ENCODE results near the gene HLA-DRA. TPM values are rescaled to one million over a fixed set of nuclear protein-coding genes. Genes with fewer than 3 reads are reported as not detected.

Gene HLA-DRA
- total and polyA plus RNA-seq, 2 donors from 2014 or later, result 489 to 607 TPM

DNA sequence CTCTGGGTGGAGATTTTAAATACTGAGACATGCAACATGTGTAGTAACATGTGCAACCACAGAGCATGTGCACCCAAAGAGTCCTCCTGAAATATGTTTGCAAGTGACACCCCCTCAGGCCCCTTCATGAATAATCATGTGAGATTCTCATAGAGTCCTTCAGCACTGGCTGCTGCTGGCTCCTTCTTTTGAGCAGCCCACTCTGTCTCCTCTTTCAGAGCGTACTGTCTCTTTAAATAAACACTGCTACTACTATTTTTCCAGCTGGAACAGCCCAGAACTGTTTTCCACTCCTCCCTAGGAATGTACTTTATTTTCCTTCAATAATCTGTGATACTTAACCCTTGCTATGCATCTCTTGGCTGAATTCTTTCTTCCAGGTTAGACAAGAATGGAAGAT is 48.4 kb downstream of the HLA-DRA start:
- Histone ChIP-seq H3K4me3 (ENCODE audit: low read length in 3 of 3) (no peak overlapping the region), H3K27ac (ENCODE audit: low read depth in 2 of 2, low read length in 2 of 2) (no peak overlapping the region), H3K9me3 (ENCODE audit: control insufficient read depth in 2 of 3, insufficient read depth in 1 of 3, low read length in 3 of 3) (no peaks in the 10 kb centered on the region), H3K36me3 (ENCODE audit: control insufficient read depth in 2 of 3, insufficient read depth in 3 of 3, low read length in 3 of 3) (no peaks in the 10 kb centered on the region), H3K9ac (ENCODE audit: low read length in 3 of 3) (no peak overlapping the region), H3K27me3 (ENCODE audit: control insufficient read depth, insufficient read depth, low read length) (no peaks in the 10 kb centered on the region), H3K4me1 (ENCODE audit: control insufficient read depth in 2 of 3, insufficient read depth in 2 of 3, low read depth in 1 of 3, low read length in 3 of 3) (no peaks in the 10 kb centered on the region)
- FAIRE-seq (no peak), DNase-seq (no peak)
- TF ChIP-seq, protein P1, sequence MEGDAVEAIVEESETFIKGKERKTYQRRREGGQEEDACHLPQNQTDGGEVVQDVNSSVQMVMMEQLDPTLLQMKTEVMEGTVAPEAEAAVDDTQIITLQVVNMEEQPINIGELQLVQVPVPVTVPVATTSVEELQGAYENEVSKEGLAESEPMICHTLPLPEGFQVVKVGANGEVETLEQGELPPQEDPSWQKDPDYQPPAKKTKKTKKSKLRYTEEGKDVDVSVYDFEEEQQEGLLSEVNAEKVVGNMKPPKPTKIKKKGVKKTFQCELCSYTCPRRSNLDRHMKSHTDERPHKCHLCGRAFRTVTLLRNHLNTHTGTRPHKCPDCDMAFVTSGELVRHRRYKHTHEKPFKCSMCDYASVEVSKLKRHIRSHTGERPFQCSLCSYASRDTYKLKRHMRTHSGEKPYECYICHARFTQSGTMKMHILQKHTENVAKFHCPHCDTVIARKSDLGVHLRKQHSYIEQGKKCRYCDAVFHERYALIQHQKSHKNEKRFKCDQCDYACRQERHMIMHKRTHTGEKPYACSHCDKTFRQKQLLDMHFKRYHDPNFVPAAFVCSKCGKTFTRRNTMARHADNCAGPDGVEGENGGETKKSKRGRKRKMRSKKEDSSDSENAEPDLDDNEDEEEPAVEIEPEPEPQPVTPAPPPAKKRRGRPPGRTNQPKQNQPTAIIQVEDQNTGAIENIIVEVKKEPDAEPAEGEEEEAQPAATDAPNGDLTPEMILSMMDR (IDR thresholded peaks at IDR 0.05; ENCODE audit: borderline replicate concordance, extremely low read depth, insufficient read depth), result no peak
- intact Hi-C loops (cut with DNase I), result no loop called here

DNA sequence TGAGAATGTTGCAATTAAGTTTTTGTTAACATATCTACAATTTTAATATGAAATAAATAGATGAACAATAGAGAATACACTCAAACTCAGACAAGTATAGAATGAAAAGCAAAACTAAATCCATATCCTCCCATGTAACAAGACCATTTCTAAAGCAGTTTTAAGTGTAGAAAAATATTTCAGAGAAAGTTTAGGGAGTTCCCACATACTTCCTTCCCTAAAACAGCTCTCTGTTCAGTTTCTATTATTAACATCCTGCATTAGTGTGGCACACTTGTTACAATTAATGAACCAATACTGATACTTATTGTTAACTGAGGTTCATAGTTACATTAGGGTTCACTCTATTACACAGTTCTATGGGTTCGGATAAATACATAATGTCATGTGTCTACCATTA is 52.0 kb downstream of the HLA-DRA start:
- FAIRE-seq, result no peak
- intact Hi-C loops (cut with DNase I), result no loop called here
- Histone ChIP-seq H3K9ac (ENCODE audit: low read length in 3 of 3) (no peak overlapping the region), H3K27ac (ENCODE audit: low read depth in 2 of 2, low read length in 2 of 2) (no peak overlapping the region), H3K9me3 (ENCODE audit: control insufficient read depth in 2 of 3, insufficient read depth in 1 of 3, low read length in 3 of 3) (no peaks in the 10 kb centered on the region), H3K36me3 (ENCODE audit: control insufficient read depth in 2 of 3, insufficient read depth in 3 of 3, low read length in 3 of 3) (no peaks in the 10 kb centered on the region), H3K27me3 (ENCODE audit: control insufficient read depth, insufficient read depth, low read length) (no peaks in the 10 kb centered on the region), H3K4me3 (ENCODE audit: low read length in 3 of 3) (no peak overlapping the region), H3K4me1 (ENCODE audit: control insufficient read depth in 2 of 3, insufficient read depth in 2 of 3, low read depth in 1 of 3, low read length in 3 of 3) (no peaks in the 10 kb centered on the region)
- DNase-seq, result no peak
- TF ChIP-seq, protein P1 (IDR thresholded peaks at IDR 0.05; ENCODE audit: borderline replicate concordance, extremely low read depth, insufficient read depth), result no peak

DNA sequence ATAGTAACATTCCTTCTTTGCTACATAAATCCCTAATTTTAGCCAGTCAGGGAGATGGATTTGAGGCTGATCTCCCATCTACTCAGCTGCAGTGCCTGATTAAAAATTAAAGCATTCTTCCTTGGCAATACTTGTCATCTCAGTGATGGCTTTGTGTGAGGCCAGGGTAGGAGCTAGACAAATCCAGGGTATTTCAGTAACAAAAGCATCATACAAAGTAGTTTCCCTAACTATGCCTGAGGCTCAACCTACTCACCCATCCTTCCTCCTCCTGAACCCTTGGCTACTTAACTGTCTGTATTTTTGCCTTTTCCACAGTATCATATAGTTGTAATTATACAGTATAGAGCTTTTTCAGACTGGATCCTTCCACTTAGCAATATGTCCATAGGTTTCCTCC is 52.7 kb downstream of the HLA-DRA start:
- no peak overlapping the region for H3K9ac ChIP-seq (ENCODE audit: low read length in 3 of 3)
- intact Hi-C loops (cut with DNase I), result no loop called here
- DNase-seq (no peak), FAIRE-seq (no peak)
- H3K4me3 ChIP-seq (ENCODE audit: low read length in 3 of 3), result no peak overlapping the region
- H3K9me3 ChIP-seq (ENCODE audit: control insufficient read depth in 2 of 3, insufficient read depth in 1 of 3, low read length in 3 of 3), result no peaks in the 10 kb centered on the region
- H3K27ac ChIP-seq (ENCODE audit: low read depth in 2 of 2, low read length in 2 of 2), result no peak overlapping the region
- H3K36me3 ChIP-seq (ENCODE audit: control insufficient read depth in 2 of 3, insufficient read depth in 3 of 3, low read length in 3 of 3), result no peaks in the 10 kb centered on the region
- TF ChIP-seq, protein P1 (IDR thresholded peaks at IDR 0.05; ENCODE audit: borderline replicate concordance, extremely low read depth, insufficient read depth), result no peak
- H3K27me3 ChIP-seq (ENCODE audit: control insufficient read depth, insufficient read depth, low read length), result no peaks in the 10 kb centered on the region
- no peaks in the 10 kb centered on the region for H3K4me1 ChIP-seq (ENCODE audit: control insufficient read depth in 2 of 3, insufficient read depth in 2 of 3, low read depth in 1 of 3, low read length in 3 of 3)

Other genes starting within 250 kb of the HLA-DRA start
- gene PBX2, start 249.7 kb upstream of the HLA-DRA start, total RNA-seq, result 87.3 TPM
- 34.6 TPM for gene PBX2, start 249.7 kb upstream of the HLA-DRA start, polyA plus RNA-seq (ENCODE audit: insufficient read depth, low read depth, low replicate concordance)
- 28.1 TPM for gene GPSM3, start 247.2 kb upstream of the HLA-DRA start, total RNA-seq
- 6.2 TPM for gene GPSM3, start 247.2 kb upstream of the HLA-DRA start, polyA plus RNA-seq (ENCODE audit: insufficient read depth, low read depth, low replicate concordance)
- gene NOTCH4, start 215.8 kb upstream of the HLA-DRA start, total RNA-seq, result 30.5 TPM
- 22.5 TPM for gene NOTCH4, start 215.8 kb upstream of the HLA-DRA start, polyA plus RNA-seq (ENCODE audit: insufficient read depth, low read depth, low replicate concordance)
- gene TSBP1, start 68.0 kb upstream of the HLA-DRA start, total RNA-seq, result not detected
- not detected for gene TSBP1, start 68.0 kb upstream of the HLA-DRA start, polyA plus RNA-seq (ENCODE audit: insufficient read depth, low read depth, low replicate concordance)
- not detected for gene BTNL2, start 32.7 kb upstream of the HLA-DRA start, total RNA-seq
- not detected for gene BTNL2, start 32.7 kb upstream of the HLA-DRA start, polyA plus RNA-seq (ENCODE audit: insufficient read depth, low read depth, low replicate concordance)
- 2.8 TPM for gene HLA-DRB5, start 90.4 kb downstream of the HLA-DRA start, total RNA-seq
- 59.9 TPM for gene HLA-DRB5, start 90.4 kb downstream of the HLA-DRA start, polyA plus RNA-seq (ENCODE audit: insufficient read depth, low read depth, low replicate concordance)
- gene HLA-DRB1, start 150.0 kb downstream of the HLA-DRA start, total RNA-seq, result 267 TPM
- 280 TPM for gene HLA-DRB1, start 150.0 kb downstream of the HLA-DRA start, polyA plus RNA-seq (ENCODE audit: insufficient read depth, low read depth, low replicate concordance)
- gene HLA-DQA1, start 197.5 kb downstream of the HLA-DRA start, total RNA-seq, result 63.5 TPM
- 29.6 TPM for gene HLA-DQA1, start 197.5 kb downstream of the HLA-DRA start, polyA plus RNA-seq (ENCODE audit: insufficient read depth, low read depth, low replicate concordance)
- gene HLA-DQB1, start 226.8 kb downstream of the HLA-DRA start, total RNA-seq, result 13.8 TPM
- gene HLA-DQB1, start 226.8 kb downstream of the HLA-DRA start, polyA plus RNA-seq (ENCODE audit: insufficient read depth, low read depth, low replicate concordance), result 48.0 TPM